ENCODE measurements around the gene ATP6V0E1.

GRCh38 chr5:173025651-173026050 is 42.1 kb downstream of the ATP6V0E1 start:
- no peak for TF ChIP-seq CTCF (IDR thresholded peaks at IDR 0.05; ENCODE audit: low read length)
- TF ChIP-seq EZH2 (optimal IDR thresholded peaks at IDR 0.05; ENCODE audit: low read depth, low read length) = no peak
